Left colon (tissue), 2 donors: ENCODE data around the gene SMAD6. TPM values are rescaled to one million over a fixed set of nuclear protein-coding genes. Genes with fewer than 3 reads are reported as not detected.

ENCODE experiments used
- ATAC-seq: fragments of 200-7000 bp; cut with Tn5 transposase; one replicate; pipeline ENCODE4 v1.9.1; 2020; ENCODE audit warnings: mild to moderate bottlenecking, moderate library complexity
- DNase-seq, 2 donors: peaks; one replicate each; pipeline ENCODE4 v3.0.0-alpha.2; 2020
- intact Hi-C, 2 donors: fragments of 100-400 bp; cut with DNase I in 1 of 2; cut with micrococcal nuclease in 1 of 2; formaldehyde crosslinking; loops; one replicate each; pipeline versions ENCODE4 v1.11.2 to v1.14.0; 2022; cut with DNase I, micrococcal nuclease
- total RNA-seq, 2 donors: library from RNA; stranded (reverse); fragmentation: NEBNext Ultra II Directional; extraction: Animal tissue kit (Norgen Biotek cat#: 25700); gene quantifications; one replicate each; pipeline ENCODE4 v1.2.1, GENCODE V29; 2021
- donor health status: DM: no; HTN: no; CAD: no.
- donor health status: DM: yes; HTN: yes; CAD: no.

Gene SMAD6
- total RNA-seq, 2 donors from 2014 or later: 9.6 to 11.2 TPM

- no peak for ATAC-seq
- DNase-seq: no peak
- intact Hi-C loops: no loop called here
These were observed 75.0 kb downstream of the SMAD6 start for GRCh38 chr15:66777054-66777453.

GRCh38 chr15:66777596-66778313 lies 75.7 kb downstream of the SMAD6 start:
- DNase-seq: no peak
- intact Hi-C loops: no loop called here
- ATAC-seq: no peak

GRCh38 chr15:66778314-66778665 lies 76.3 kb downstream of the SMAD6 start:
- ATAC-seq: peak; percentile 45
- peak in 1 of 2 donors; percentile 53 for DNase-seq
- intact Hi-C loops: no loop called here

GRCh38 chr15:66778716-66779115 lies 76.7 kb downstream of the SMAD6 start:
- intact Hi-C loops: no loop called here
- DNase-seq (no peak), ATAC-seq (no peak)

GRCh38 chr15:66779331-66780009 lies 77.4 kb downstream of the SMAD6 start:
- peak; percentile 78 for ATAC-seq
- intact Hi-C loops: no loop called here
- DNase-seq: no peak

GRCh38 chr15:66780172-66780972 lies 78.3 kb downstream of the SMAD6 start:
- peak; percentile 70 for ATAC-seq
- intact Hi-C loops: no loop called here
- DNase-seq: peak; percentile 59 to 70

GRCh38 chr15:66780973-66781718 lies 79.1 kb downstream of the SMAD6 start:
- DNase-seq (no peak), ATAC-seq (no peak)
- intact Hi-C loops: no loop called here

- no peak for DNase-seq
- no peak for ATAC-seq
- intact Hi-C loops: no loop called here
These were observed 80.7 kb downstream of the SMAD6 start for GRCh38 chr15:66782785-66783184.

- intact Hi-C loops: no loop called here
- DNase-seq: no peak
These were observed 81.3 kb downstream of the SMAD6 start for GRCh38 chr15:66783314-66783713.

GRCh38 chr15:66783725-66784124 lies 81.7 kb downstream of the SMAD6 start:
- DNase-seq (no peak), ATAC-seq (no peak)
- intact Hi-C loops: no loop called here

More at GRCh38 chr15:66783314-66783713, 81.3 kb downstream of the SMAD6 start:
- no peak for ATAC-seq

- ATAC-seq: no peak
These were observed 82.1 kb downstream of the SMAD6 start for GRCh38 chr15:66784174-66784573.

GRCh38 chr15:66785637-66786036 lies 83.6 kb downstream of the SMAD6 start:
- intact Hi-C loops: loop anchor here in 1 of 2 donors (5.0 kb wide), 1 partner anchor 67 kb away; no protein-coding TSS in a partner anchor
- ATAC-seq (no peak), DNase-seq (no peak)

More at GRCh38 chr15:66784174-66784573, 82.1 kb downstream of the SMAD6 start:
- DNase-seq: no peak
- intact Hi-C loops: no loop called here

- intact Hi-C loops: loop anchor here in 1 of 2 donors (5.0 kb wide), 1 partner anchor 66 kb away; no protein-coding TSS in a partner anchor
- no peak for ATAC-seq
- DNase-seq: no peak
These were observed 84.2 kb downstream of the SMAD6 start for GRCh38 chr15:66786222-66786621.

GRCh38 chr15:66786708-66787488 lies 84.9 kb downstream of the SMAD6 start:
- ATAC-seq (no peak), DNase-seq (no peak)
- intact Hi-C loops: loop anchor here in 1 of 2 donors (5.0 kb wide), 1 partner anchor 65 kb away; no protein-coding TSS in a partner anchor

- peak in 1 of 2 donors; percentile 15 for DNase-seq
- intact Hi-C loops: loop anchor here in 1 of 2 donors (5.0 kb wide), 1 partner anchor 65 kb away; no protein-coding TSS in a partner anchor
- ATAC-seq: no peak
These were observed 85.4 kb downstream of the SMAD6 start for GRCh38 chr15:66787489-66787871.

- intact Hi-C loops: loop anchor here in 1 of 2 donors (5.0 kb wide), 1 partner anchor 64 kb away; no protein-coding TSS in a partner anchor
- DNase-seq: no peak
- no peak for ATAC-seq
These were observed 86.0 kb downstream of the SMAD6 start for GRCh38 chr15:66788024-66788423.
